Measurements from ENCODE around the gene RELA. TPM values are rescaled to one million over a fixed set of nuclear protein-coding genes. Genes with fewer than 3 reads are reported as not detected.
"Not testable (repeated sequence)": the region's sequence is repeated elsewhere in the genome, so short reads cannot be mapped to it uniquely, and the experiment has no call there.

Gene RELA
- total RNA-seq, 1 experiment from 2014 or later, result 34.0 TPM

- no peak for DNase-seq (ENCODE audit: low read depth)
Measured at GRCh38 chr11:65672180-65672860, 9.6 kb upstream of the RELA start.

GRCh38 chr11:65663639-65664200, 1.0 kb upstream of the RELA start:
- peak; percentile 44 for DNase-seq (ENCODE audit: low read depth)

- DNase-seq (ENCODE audit: low read depth), result peak; percentile 49
Measured at GRCh38 chr11:65662247-65662798, 393 bp downstream of the RELA start.

GRCh38 chr11:65661599-65662246, 993 bp downstream of the RELA start:
- no peak for DNase-seq (ENCODE audit: low read depth)

GRCh38 chr11:65660908-65661307, 1.8 kb downstream of the RELA start:
- not testable (repeated sequence) for DNase-seq (ENCODE audit: low read depth)

- DNase-seq (ENCODE audit: low read depth), result no peak
Measured at GRCh38 chr11:65660038-65660437, 2.7 kb downstream of the RELA start.

GRCh38 chr11:65658174-65659021, 4.3 kb downstream of the RELA start:
- DNase-seq (ENCODE audit: low read depth), result no peak

GRCh38 chr11:65657426-65657825, 5.3 kb downstream of the RELA start:
- DNase-seq (ENCODE audit: low read depth), result no peak

- no peak for DNase-seq (ENCODE audit: low read depth)
Measured at GRCh38 chr11:65655570-65656332, 7.0 kb downstream of the RELA start.

GRCh38 chr11:65654375-65655349, 8.1 kb downstream of the RELA start:
- DNase-seq (ENCODE audit: low read depth), result no peak

GRCh38 chr11:65653229-65654225, 9.2 kb downstream of the RELA start:
- DNase-seq (ENCODE audit: low read depth), result no peak

GRCh38 chr11:65652511-65653228, 10.0 kb downstream of the RELA start:
- peak; percentile 90 for DNase-seq (ENCODE audit: low read depth)

GRCh38 chr11:65651589-65652510, 10.9 kb downstream of the RELA start:
- DNase-seq (ENCODE audit: low read depth), result no peak

GRCh38 chr11:65651339-65651588, 11.5 kb downstream of the RELA start:
- DNase-seq (ENCODE audit: low read depth), result no peak

- DNase-seq (ENCODE audit: low read depth), result no peak
Measured at GRCh38 chr11:65650547-65651338, 12.0 kb downstream of the RELA start.
